Measurements from ENCODE around the gene HOXA13. TPM values are rescaled to one million over a fixed set of nuclear protein-coding genes. Genes with fewer than 3 reads are reported as not detected.

The HOXA13 gene
- total RNA-seq, 3 donors from 2014 or later = 28.0 to 54.3 (median 42.2) TPM

- intact Hi-C loops (cut with DNase I, micrococcal nuclease) = loop anchor here (5.0 to 10.0 kb wide), 2 partner anchors 797 to 1299 kb away; no protein-coding TSS in a partner anchor
- ATAC-seq (no peak), DNase-seq (no peak)
- Histone ChIP-seq H3K4me1 (ENCODE audit: low read depth) (peaks cover 10% of the 10 kb centered on the region), H3K9me3 (no peaks in the 10 kb centered on the region), H3K4me3 (peak overlapping the region; percentile 48), H3K36me3 (ENCODE audit: low read depth) (no peaks in the 10 kb centered on the region)
- no peak for TF ChIP-seq CTCF (IDR thresholded peaks at IDR 0.05)
These were observed 35.9 kb downstream of the HOXA13 start for GRCh38 chr7:27164045-27164366.

DNA sequence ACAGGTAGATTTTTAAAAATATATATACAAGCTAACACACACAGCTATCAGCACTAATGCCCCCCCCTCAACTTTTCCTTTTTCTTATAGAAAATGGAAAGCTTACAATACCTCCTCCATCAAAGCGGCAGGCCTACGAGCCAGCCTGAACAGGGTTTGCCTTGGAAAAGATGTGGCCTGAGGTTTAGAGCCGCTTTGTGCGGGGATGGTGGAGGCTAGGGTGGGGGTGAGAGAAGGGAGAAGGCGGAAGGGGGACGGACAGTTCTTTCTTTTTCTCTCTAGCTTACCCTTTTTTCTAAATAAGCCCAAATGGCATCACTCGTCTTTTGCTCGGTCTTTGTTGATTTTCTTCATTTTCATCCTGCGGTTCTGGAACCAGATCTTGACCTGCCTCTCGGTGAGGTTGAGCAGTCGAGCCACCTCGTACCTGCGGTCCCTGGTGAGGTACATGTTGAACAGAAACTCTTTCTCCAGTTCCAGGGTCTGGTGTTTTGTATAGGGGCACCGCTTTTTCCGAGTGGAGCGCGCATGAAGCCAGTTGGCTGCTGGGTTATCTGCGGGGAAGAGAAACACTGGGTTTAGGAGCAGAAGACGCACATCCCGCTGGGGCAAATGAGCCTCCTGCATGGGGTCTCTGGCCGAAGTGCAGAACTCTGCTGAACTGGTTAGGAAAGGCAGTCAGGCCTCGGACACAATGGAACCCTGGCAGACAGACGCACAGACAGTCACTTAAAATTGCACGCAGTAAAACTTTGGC lies 36.4 kb downstream of the HOXA13 start:
- intact Hi-C loops (cut with DNase I, micrococcal nuclease) = loop anchor here (5.0 to 10.0 kb wide), 2 partner anchors 796 to 1299 kb away; no protein-coding TSS in a partner anchor
- H3K36me3 ChIP-seq (ENCODE audit: low read depth) = no peaks in the 10 kb centered on the region
- no peaks in the 10 kb centered on the region for H3K9me3 ChIP-seq
- DNase-seq = peak in 1 of 3 donors; percentile 49
- peaks cover 10% of the 10 kb centered on the region for H3K4me1 ChIP-seq (ENCODE audit: low read depth)
- no peak for TF ChIP-seq CTCF (IDR thresholded peaks at IDR 0.05)
- H3K4me3 ChIP-seq = peak overlapping the region; percentile 48
- ATAC-seq = no peak

DNA sequence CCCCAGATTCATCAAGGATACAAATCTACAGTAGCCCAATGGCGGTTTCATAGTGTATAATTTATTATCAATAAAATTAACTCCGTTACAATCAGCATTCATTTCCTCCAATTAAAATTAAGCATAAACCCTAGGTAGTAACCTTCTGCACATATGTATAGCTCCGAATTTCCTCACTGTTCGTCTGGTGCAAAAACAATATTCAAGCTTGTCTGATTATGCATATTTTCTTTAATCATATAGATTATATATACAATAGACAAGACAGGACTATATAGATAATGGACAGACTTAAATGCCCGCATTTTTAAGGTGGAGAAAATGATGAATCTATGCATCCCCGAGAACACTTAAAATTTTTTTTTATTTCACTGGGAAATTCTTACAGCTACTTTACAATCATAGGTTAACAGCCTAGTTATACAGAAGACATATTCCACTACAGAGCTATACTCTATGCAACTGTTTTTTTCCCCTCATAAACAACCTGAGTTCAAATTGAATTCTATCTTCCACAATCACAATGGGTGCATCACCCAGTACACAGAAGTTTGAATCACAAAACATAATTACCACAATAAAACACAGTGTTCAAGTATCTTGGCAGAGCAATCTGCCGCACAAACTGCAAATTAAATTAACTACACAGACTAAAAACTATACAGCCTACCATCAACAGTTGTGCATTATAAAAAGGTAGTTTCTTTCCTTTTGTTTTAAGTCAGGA lies 37.2 kb downstream of the HOXA13 start:
- DNase-seq = no peak
- ATAC-seq = no peak
- H3K4me3 ChIP-seq = no peak overlapping the region
- H3K4me1 ChIP-seq (ENCODE audit: low read depth) = peaks cover 10% of the 10 kb centered on the region
- intact Hi-C loops (cut with DNase I, micrococcal nuclease) = loop anchor here (5.0 to 10.0 kb wide), 2 partner anchors 795 to 1298 kb away; no protein-coding TSS in a partner anchor
- TF ChIP-seq CTCF (IDR thresholded peaks at IDR 0.05) = no peak
- no peaks in the 10 kb centered on the region for H3K9me3 ChIP-seq
- H3K36me3 ChIP-seq (ENCODE audit: low read depth) = no peaks in the 10 kb centered on the region

GRCh38 chr7:27161721-27162560 lies 38.0 kb downstream of the HOXA13 start:
- intact Hi-C loops (cut with DNase I, micrococcal nuclease) = loop anchor here (5.0 to 10.0 kb wide), 2 partner anchors 795 to 1297 kb away; no protein-coding TSS in a partner anchor
- peaks cover 14% of the 10 kb centered on the region for H3K4me1 ChIP-seq (ENCODE audit: low read depth)
- ATAC-seq (peak; percentile 10), DNase-seq (peak in 2 of 3 donors; percentile 71 to 81)
- no peak overlapping the region for H3K4me3 ChIP-seq
- no peaks in the 10 kb centered on the region for H3K36me3 ChIP-seq (ENCODE audit: low read depth)
- H3K9me3 ChIP-seq = no peaks in the 10 kb centered on the region
- no peak for TF ChIP-seq CTCF (IDR thresholded peaks at IDR 0.05)

DNA sequence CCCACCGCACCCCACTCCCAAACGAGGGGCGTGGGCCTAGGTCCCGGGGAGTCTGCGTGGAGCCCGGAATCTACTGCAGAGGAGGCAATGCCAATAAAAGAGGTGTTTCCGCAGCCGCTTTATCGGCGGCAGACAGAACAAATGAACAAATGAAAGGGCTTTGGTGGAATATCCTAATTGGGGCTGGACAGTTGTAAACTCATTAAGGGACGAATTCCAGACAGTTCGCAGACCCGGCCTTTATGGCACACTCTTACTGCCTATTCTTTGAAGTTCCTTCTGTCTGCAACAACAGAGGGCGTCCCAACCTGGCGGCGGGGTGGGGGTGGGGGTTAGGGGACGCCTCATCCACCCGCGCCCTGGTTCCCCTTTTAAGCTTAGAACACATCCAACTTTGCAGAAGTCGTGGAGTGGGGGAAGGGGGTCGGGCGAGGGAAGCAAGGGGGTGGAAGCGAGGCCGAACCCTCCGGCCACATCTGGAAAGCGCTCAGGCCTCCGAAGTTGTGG lies 38.6 kb downstream of the HOXA13 start:
- ATAC-seq (peak; percentile 28), DNase-seq (peak; percentile 74 to 79 (median 75))
- intact Hi-C loops (cut with DNase I, micrococcal nuclease) = loop anchor here (5.0 to 10.0 kb wide), 2 partner anchors 794 to 1296 kb away; no protein-coding TSS in a partner anchor

More for the DNA sequence above, 38.6 kb downstream of the HOXA13 start:
- TF ChIP-seq CTCF (IDR thresholded peaks at IDR 0.05) = no peak
- H3K4me1 ChIP-seq (ENCODE audit: low read depth) = peaks cover 15% of the 10 kb centered on the region
- no peaks in the 10 kb centered on the region for H3K36me3 ChIP-seq (ENCODE audit: low read depth)
- H3K4me3 ChIP-seq = peak overlapping the region; percentile 15
- no peaks in the 10 kb centered on the region for H3K9me3 ChIP-seq

Data from mucosa of descending colon (tissue), 3 donors.